B cell (primary cell): Measurements from ENCODE around the gene HES2.

Experiments
- CTCF ChIP-seq: fragments of 200-600 bp; IDR thresholded peaks from one replicate; pipeline ENCODE4 v1.8.0; 2022; ENCODE audit warnings: antibody characterized with exemption, mild to moderate bottlenecking
- EZH2 ChIP-seq: IDR thresholded peaks from 2 replicates; pipeline ENCODE4 v1.6.1; 2012; ENCODE audit warnings: borderline replicate concordance, low read depth, mild to moderate bottlenecking, moderate library complexity, low read length; ENCODE audit not compliant: insufficient read depth, poor library complexity, severe bottlenecking

- TF ChIP-seq CTCF (no peak), EZH2 (no peak)
These were observed 5.9 kb upstream of the HES2 start for GRCh38 chr1:6425658-6426057.
